Liver (tissue), 10 donors: Measurements from ENCODE around the gene DUX4. TPM values are rescaled to one million over a fixed set of nuclear protein-coding genes. Genes with fewer than 3 reads are reported as not detected.
"Not testable (repeated sequence)": the region's sequence is repeated elsewhere in the genome, so short reads cannot be mapped to it uniquely, and the experiment has no call there.

Source experiments
- DNase-seq: peaks from one replicate; pipeline ENCODE4 v3.0.0-alpha.2; 2017; ENCODE audit warnings: low spot score
- H3K27ac ChIP-seq, 2 donors: one replicate each; pipeline ENCODE4 v1.7.0; 2013; ENCODE audit warnings: inconsistent platforms in 2 of 2, low read length in 2 of 2, control low read depth in 1 of 2, low read depth in 1 of 2, mild to moderate bottlenecking in 1 of 2
- H3K27me3 ChIP-seq, 4 donors: one replicate each; pipeline versions ENCODE4 v1.6.1 to v1.7.0; 2013; ENCODE audit warnings: low read length in 3 of 4, inconsistent platforms in 1 of 4, mild to moderate bottlenecking in 1 of 4, moderate library complexity in 1 of 4; ENCODE audit not compliant: control insufficient read depth in 4 of 4, insufficient read depth in 4 of 4
- H3K36me3 ChIP-seq, 4 donors: one replicate each; pipeline versions ENCODE4 v1.6.1 to v1.7.0; 2013; ENCODE audit warnings: low read length in 3 of 4, mild to moderate bottlenecking in 3 of 4, low read depth in 1 of 4, moderate library complexity in 1 of 4; ENCODE audit not compliant: control insufficient read depth in 4 of 4, insufficient read depth in 3 of 4
- H3K4me1 ChIP-seq, 4 donors: one replicate each; pipeline versions ENCODE4 v1.6.1 to v1.7.0; 2013; ENCODE audit warnings: low read length in 3 of 4, mild to moderate bottlenecking in 3 of 4, moderate library complexity in 1 of 4; ENCODE audit not compliant: control insufficient read depth in 4 of 4, insufficient read depth in 4 of 4
- H3K4me3 ChIP-seq, 3 donors: one replicate each; pipeline versions ENCODE4 v1.6.1 to v1.7.0; 2013; ENCODE audit warnings: low read length in 3 of 3, control low read depth in 1 of 3, low read depth in 1 of 3, mild to moderate bottlenecking in 1 of 3
- H3K9ac ChIP-seq, 2 donors: one replicate each; pipeline ENCODE4 v1.7.0; 2013; ENCODE audit warnings: low read length in 2 of 2, mild to moderate bottlenecking in 2 of 2, moderate library complexity in 2 of 2, control low read depth in 1 of 2, low read depth in 1 of 2
- H3K9me3 ChIP-seq, 4 donors: one replicate each; pipeline versions ENCODE4 v1.6.1 to v1.7.0; 2013; ENCODE audit warnings: low read length in 3 of 4; ENCODE audit not compliant: control insufficient read depth in 4 of 4
- WGBS: extraction: QIAGEN DNeasy Blood & Tissue Kit; methylation state at CpG from one replicate; pipeline ENCODE4 v1.1.7; 2013; 5-methylcytosine and 5-hydroxymethylcytosine counted together
- polyA plus RNA-seq, 2 donors: library from polyadenylated mRNA; stranded (reverse) in 1 of 2; unstranded in 1 of 2; fragments of 200-250 nt in 1 of 2; fragments of >200 nt in 1 of 2; fragmentation: Nextera tagmentation in 1 of 2; extraction: Ambion mirVana in 1 of 2; gene quantifications; one replicate each; pipeline versions ENCODE4 v1.2.1 to v1.2.3, GENCODE V29; 2013 to 2015
- small RNA-seq: library from RNA; depleted of rRNA; stranded (forward); fragments of <200 nt; gene quantifications from one replicate; pipeline ENCODE3, GENCODE V24; 2014
- total RNA-seq, 2 donors: library from RNA; depleted of rRNA; stranded (reverse); fragments of >200 nt; gene quantifications; one replicate each; pipeline ENCODE4 v1.2.3, GENCODE V29; 2014
- donor health status: healthy.
- donor health status: healthy.
- donor health status: healthy.
- donor health status: healthy.
- donor health status: healthy.

DUX4 gene
- total and polyA plus RNA-seq, 4 donors = not detected

GRCh38 chr4:190203510-190203909, 29.9 kb downstream of the DUX4 start:
- DNase-seq, H3K4me1 ChIP-seq, H3K27me3 ChIP-seq, H3K4me3 ChIP-seq, H3K27ac ChIP-seq, H3K9me3 ChIP-seq, H3K36me3 ChIP-seq, H3K9ac ChIP-seq: not testable (repeated sequence)
- 77% methylated on average over 43 of the region's 73 CpGs for WGBS

Small RNA genes lying within 50 kb of the gene (small RNA-seq; reads per million reads assigned to genes)
- gene AC215524.1 = not detected

Other genes starting within 250 kb of the DUX4 start
- gene FRG1, start 232.9 kb upstream of the DUX4 start, total RNA-seq = 10 to 100 TPM; 11.5 to 17.3 TPM
- gene FRG1, start 232.9 kb upstream of the DUX4 start, polyA plus RNA-seq = 10 to 100 TPM; 15.5 to 19.5 TPM
- not detected for gene FRG2, start 146.5 kb upstream of the DUX4 start, total RNA-seq
- gene FRG2, start 146.5 kb upstream of the DUX4 start, polyA plus RNA-seq = not detected
- gene DBET, start 109.3 kb upstream of the DUX4 start, total RNA-seq = not detected
- gene DBET, start 109.3 kb upstream of the DUX4 start, polyA plus RNA-seq = not detected